NCI-H1417 (cell line): Measurements from ENCODE around the gene ASH1L.
"Not testable (repeated sequence)": the region's sequence is repeated elsewhere in the genome, so short reads cannot be mapped to it uniquely, and the experiment has no call there.

Source experiments
- DNase-seq, 3 experiments: peaks; one replicate each; lab custom pipeline; 2025; lab: John Stamatoyannopoulos, UW

Gene ASH1L

GRCh38 chr1:155555915-155556314 lies 6.7 kb downstream of the ASH1L start:
- DNase-seq: no peak

GRCh38 chr1:155553349-155553748 lies 9.3 kb downstream of the ASH1L start:
- DNase-seq: no peak

GRCh38 chr1:155548706-155549105 lies 13.9 kb downstream of the ASH1L start:
- DNase-seq: no peak

GRCh38 chr1:155540000-155540874 lies 22.4 kb downstream of the ASH1L start:
- DNase-seq: no peak

GRCh38 chr1:155537193-155537592 lies 25.4 kb downstream of the ASH1L start:
- DNase-seq: no peak

- no peak for DNase-seq
These were observed 31.0 kb downstream of the ASH1L start for GRCh38 chr1:155531624-155532023.

GRCh38 chr1:155529929-155530328 lies 32.7 kb downstream of the ASH1L start:
- DNase-seq: no peak

GRCh38 chr1:155529109-155529508 lies 33.5 kb downstream of the ASH1L start:
- DNase-seq: no peak

GRCh38 chr1:155527677-155528076 lies 34.9 kb downstream of the ASH1L start:
- no peak for DNase-seq

- no peak for DNase-seq
These were observed 36.2 kb downstream of the ASH1L start for GRCh38 chr1:155526356-155526755.

- no peak for DNase-seq
These were observed 40.5 kb downstream of the ASH1L start for GRCh38 chr1:155522069-155522468.

- no peak for DNase-seq
These were observed 44.1 kb downstream of the ASH1L start for GRCh38 chr1:155518484-155518883.

- DNase-seq: no peak
These were observed 47.9 kb downstream of the ASH1L start for GRCh38 chr1:155514582-155515187.

- DNase-seq: no peak
These were observed 49.2 kb downstream of the ASH1L start for GRCh38 chr1:155513300-155513916.

GRCh38 chr1:155511385-155511784 lies 51.2 kb downstream of the ASH1L start:
- not testable (repeated sequence) for DNase-seq

GRCh38 chr1:155509064-155509463 lies 53.5 kb downstream of the ASH1L start:
- DNase-seq: no peak

GRCh38 chr1:155507945-155508344 lies 54.7 kb downstream of the ASH1L start:
- no peak for DNase-seq

GRCh38 chr1:155505963-155506362 lies 56.6 kb downstream of the ASH1L start:
- DNase-seq: not testable (repeated sequence)

GRCh38 chr1:155504207-155504606 lies 58.4 kb downstream of the ASH1L start:
- DNase-seq: peak in 2 of 3 experiments; percentile 8 to 47

- peak; percentile 77 to 98 (median 94) for DNase-seq
These were observed 62.5 kb downstream of the ASH1L start for GRCh38 chr1:155499953-155500639.

GRCh38 chr1:155499263-155499662 lies 63.3 kb downstream of the ASH1L start:
- peak in 1 of 3 experiments; percentile 40 for DNase-seq

- DNase-seq: not testable (repeated sequence)
These were observed 69.0 kb downstream of the ASH1L start for GRCh38 chr1:155493595-155493994.
